Right lobe of liver (tissue), 4 donors: Measurements from ENCODE around the gene GPR142.

Experiments used
- POLR2A ChIP-seq: fragments of 450-650 bp; IDR thresholded peaks from one replicate; pipeline ENCODE4 v1.6.1; 2017; ENCODE audit warnings: antibody characterized with exemption, mild to moderate bottlenecking
- TF ChIP-seq, protein P1 (sequence below), 4 donors: fragments of 200-600 bp in 3 of 4; fragments of 450-650 bp in 1 of 4; IDR thresholded peaks; one replicate each; pipeline versions ENCODE4 v1.5.1 to v1.8.0; 2016 to 2022; ENCODE audit warnings: antibody characterized with exemption in 4 of 4, mild to moderate bottlenecking in 2 of 4
- donor health status: DM: no; HTN: no; CAD: no.
- donor health status: DM: no; HTN: no; CAD: no.
- donor health status: DM: no; HTN: yes; CAD: no.

DNA sequence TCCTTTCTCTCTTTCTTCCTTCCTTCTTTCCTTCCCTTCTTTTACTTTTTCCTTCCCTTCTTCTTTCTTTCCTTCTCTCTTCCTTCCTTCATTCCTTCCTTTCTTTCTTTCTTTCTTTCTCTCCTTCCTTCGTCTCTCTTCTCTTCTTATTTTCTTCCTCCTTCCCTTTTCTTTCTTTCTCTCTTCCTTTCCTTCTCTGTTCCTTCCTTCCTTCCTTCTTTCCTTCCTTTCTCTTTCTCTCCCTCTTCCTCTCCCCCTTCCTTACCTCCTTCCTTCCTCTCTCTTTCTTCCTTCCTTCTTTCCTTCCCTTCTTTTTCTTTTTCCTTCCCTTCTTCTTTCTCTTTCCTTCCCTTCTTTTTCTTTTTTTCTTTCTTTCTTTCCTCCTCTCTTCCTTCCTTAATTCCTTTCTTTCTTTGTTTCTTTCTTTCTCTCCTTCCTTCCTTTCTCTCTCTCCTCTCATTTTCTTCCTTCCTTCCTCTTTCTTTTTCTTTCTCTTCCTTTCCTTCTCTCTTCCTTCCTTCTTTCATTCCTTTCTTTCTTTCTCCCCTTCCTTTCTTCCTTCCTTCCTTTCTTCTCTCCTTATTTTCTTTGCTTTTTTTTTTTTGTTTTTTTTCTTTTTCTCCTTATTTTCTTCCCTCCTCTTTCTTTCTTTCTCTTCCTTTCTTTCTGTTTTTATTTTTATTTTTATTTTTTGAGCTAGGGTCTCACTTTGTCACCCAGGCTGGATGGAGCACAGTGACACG lies 22.8 kb downstream of the GPR142 start:
- no peak for TF ChIP-seq POLR2A
- TF ChIP-seq, protein P1, sequence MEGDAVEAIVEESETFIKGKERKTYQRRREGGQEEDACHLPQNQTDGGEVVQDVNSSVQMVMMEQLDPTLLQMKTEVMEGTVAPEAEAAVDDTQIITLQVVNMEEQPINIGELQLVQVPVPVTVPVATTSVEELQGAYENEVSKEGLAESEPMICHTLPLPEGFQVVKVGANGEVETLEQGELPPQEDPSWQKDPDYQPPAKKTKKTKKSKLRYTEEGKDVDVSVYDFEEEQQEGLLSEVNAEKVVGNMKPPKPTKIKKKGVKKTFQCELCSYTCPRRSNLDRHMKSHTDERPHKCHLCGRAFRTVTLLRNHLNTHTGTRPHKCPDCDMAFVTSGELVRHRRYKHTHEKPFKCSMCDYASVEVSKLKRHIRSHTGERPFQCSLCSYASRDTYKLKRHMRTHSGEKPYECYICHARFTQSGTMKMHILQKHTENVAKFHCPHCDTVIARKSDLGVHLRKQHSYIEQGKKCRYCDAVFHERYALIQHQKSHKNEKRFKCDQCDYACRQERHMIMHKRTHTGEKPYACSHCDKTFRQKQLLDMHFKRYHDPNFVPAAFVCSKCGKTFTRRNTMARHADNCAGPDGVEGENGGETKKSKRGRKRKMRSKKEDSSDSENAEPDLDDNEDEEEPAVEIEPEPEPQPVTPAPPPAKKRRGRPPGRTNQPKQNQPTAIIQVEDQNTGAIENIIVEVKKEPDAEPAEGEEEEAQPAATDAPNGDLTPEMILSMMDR (IDR thresholded peaks at IDR 0.05) = no peak
